Stimulated activated CD4-positive, alpha-beta T cell treated with anti-CD3 and anti-CD28 coated beads, TNF-alpha, amount 100 ng/mL, for 24 hours (primary cell): ENCODE measurements around the gene SLC8A1.

Experiments used
- DNase-seq, 3 experiments: peaks; one replicate each; pipeline ENCODE4 v3.0.0-alpha.2; 2020; ENCODE audit warnings: low read depth in 3 of 3

The SLC8A1 gene

DNA sequence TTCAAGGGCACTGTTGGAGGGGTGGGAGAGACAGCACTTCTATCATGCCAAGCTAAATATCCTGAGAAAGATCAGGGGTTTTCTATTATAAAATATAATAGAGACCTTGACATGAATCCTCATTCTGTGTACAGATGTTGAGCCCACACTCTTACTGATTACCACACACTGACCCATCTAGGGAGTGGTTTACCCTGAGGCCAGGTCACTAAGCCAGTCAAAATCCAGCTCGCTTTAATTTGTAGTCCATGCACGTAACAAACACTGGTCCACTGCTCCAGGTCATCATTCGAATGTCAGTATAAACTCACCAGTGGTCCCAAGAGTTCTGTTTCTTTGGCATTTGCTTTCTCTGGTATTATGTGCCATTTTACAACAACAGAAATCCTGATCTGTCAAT, 96.4 kb downstream of the SLC8A1 start:
- no peak for DNase-seq

DNA sequence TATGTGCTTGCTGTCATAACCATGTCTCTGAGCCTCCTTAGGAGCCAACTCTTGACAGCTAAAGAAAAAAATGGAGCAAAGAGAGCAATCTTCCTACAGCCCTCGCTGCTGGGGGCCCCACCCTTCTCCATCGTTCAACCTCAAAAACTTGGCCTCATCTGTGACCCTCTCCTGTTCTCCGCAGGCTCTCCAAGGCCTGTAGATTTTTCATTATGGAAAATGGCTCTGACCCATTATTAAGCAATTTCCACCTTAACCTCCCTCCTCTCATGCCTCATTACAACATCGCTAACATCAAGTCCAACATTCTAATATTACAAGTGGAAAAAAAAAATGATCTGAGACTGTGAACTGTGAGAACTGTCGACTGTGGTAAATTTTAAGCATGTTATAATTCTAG, 98.7 kb downstream of the SLC8A1 start:
- no peak for DNase-seq

DNA sequence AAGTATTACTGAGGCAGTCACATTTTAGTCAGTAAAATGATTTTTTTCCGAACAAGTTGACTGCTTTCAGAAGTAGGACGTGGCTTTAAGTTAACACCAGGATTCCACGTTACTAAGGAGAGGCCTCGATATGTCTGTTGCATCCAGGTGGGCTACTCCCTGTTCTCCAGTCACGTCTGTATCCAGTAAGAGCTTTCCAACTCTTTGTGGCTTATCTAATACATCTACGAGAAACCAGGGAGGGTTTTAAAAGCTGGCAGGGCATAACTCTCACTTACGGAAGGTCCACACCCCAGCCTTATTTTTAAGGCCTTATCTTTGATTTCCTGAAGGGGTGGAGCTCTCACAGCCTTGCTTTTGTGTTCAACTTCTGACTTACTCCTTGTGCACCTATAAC, 99.2 kb downstream of the SLC8A1 start:
- no peak for DNase-seq

DNA sequence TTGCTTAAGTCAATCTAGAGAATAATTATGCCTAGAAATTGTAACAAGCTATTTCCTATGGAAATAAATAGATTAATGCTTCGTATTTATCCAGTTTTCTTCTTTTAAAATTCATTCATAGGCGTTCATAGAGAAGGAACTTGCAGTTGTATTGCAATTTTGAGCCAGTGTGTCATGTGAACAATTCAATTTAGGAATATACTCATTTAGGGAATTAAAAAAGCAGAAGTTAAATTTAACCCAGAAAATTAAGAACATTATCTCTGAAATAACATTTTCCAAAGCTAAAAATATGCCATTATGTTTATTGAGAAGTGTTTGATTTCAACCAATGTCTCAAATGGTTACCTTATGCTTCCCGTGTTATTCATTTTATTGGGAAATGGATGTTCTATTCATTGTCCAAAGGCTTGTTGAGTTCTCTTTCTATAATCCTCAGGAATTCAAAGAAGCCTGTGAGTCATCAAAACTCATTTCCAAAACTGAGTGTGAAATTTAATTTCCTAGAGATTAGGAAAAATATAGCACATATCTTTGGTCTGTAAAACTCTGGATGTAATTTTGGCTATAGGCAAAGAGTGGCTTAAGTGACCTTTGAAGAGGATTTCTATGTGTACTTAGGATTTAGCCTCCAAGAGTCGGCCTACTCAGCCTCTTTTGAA, 99.7 kb downstream of the SLC8A1 start:
- DNase-seq: no peak

DNA sequence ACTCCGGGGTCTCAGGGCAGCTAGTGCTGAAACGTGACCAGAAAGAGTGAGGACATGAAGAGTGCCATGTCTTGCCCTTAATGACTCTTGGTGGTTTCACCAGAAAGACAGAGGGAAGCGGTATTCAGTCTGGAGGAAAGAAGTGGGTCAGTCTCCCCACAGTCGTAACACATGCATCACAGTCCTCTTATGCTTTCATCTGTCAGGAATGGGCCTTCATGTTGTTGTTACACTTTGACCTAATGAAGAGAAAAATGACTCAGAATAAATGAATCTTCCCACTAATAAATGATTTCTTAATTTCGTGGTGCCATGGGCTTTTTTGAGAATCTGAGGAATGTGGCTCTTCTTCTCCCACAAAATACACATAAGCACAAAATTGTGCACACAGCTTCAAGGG, 103.2 kb downstream of the SLC8A1 start:
- DNase-seq: no peak

DNA sequence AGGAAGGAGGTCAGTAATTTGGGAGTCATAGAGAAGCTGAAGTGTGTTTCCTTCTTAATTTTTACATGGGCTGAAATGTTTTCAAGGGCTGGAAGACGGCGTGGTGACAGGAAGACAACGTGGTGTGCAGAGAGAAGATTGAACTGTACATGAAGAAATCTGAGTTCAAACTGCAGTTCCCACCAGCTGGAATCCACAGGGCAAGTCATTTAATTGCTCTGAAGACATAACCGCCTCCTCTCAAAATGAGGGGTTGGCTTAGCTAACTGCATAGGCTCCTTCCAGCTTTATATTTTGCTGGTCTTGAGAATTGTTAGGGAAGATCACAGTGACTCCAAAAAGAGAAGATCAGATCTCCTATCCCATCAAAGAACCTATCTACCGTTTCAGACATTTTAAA, 103.9 kb downstream of the SLC8A1 start:
- DNase-seq: no peak

DNA sequence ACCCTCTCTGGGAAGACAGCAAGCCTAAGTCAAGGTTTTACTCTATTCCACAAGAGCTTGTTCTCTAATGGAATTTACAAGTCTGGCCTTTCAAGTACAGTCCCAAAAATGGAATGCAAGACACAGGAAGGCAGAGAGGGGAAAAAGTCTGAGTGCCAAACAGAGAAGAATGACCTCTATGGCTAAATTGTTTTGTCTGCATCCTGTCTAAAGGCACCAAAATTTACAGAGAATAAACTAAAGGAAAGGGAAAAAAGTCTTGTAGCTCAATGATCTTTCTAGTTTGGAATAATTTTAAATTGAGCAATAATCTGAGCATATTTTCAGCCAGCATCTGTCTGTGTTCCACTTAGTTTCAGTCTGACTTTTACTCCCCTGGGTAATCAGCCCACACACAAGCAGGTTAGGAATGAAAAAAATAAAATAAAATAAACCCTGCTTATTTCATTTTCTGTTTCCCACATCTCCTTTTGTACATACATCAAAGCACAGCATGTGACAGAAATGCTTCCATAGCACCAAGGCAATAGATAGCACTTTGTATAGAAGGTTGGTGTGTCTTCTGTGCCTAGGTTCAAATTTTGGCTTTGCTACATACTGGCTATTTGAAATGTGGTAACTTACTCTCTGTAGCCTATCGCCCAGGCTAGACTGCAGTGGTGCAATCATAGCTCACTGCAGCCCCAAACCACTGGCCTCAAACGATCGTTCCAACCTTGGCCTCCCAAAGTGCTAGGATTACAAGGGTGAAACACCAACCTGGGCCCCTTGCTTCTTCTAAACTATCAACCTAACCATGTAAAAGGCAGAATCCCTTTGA, 105.1 kb downstream of the SLC8A1 start:
- DNase-seq: no peak

DNA sequence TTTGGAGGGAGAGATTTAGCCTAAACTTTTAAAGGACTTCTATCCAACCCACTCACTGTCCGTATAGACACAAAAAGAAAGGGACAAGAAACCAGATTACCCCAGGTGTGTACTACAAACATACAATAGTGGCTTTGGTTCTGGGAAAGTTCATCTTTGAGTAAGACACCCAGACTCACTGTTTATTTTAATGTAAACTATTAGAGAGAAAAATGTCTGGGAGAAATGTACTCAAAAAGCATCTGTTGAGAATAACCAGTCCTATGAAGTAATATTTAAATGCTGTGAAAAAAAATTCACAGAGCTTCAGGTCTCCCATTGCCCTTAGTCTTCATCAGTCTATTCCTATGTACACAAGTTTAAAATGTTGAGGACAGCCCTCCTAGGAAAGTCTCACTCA, 107.5 kb downstream of the SLC8A1 start:
- no peak for DNase-seq

DNA sequence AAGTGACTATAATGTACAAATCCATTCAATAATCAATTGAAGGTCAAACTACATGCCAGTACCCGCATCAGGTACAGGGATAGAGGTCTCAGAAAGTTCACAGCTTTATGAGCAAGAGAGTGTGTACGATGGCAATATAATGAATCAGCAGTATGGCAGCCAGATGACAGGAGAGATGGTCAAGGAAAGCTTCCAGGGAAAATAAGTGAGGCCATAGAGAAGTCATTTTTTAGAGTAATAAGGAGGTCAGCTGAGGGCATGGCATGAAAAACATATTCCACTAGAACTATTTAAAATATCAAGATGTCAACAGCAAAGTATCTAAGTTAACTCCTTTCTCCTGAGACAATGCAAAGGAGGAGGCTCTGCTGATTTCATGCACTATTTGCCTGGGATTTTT, 108.0 kb downstream of the SLC8A1 start:
- DNase-seq: no peak

DNA sequence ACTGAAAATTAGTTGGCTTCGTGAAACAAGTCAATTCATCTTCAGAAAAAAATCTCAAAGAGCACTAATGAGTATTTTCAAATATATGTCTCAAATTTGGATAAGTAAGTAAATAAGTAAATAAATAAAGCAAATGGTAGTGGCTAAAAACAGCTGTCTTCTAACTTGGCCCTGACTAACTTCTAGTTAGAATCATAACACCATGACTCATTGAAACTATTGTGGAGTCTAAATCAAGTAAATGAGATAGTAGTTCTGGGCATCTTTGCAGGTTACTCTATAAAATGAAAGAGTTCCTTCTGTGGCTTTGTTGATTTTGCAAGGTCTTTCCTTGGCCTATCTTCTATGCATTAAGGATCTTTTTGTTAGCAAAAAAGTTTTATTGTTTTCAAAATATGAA, 110.7 kb downstream of the SLC8A1 start:
- no peak for DNase-seq

DNA sequence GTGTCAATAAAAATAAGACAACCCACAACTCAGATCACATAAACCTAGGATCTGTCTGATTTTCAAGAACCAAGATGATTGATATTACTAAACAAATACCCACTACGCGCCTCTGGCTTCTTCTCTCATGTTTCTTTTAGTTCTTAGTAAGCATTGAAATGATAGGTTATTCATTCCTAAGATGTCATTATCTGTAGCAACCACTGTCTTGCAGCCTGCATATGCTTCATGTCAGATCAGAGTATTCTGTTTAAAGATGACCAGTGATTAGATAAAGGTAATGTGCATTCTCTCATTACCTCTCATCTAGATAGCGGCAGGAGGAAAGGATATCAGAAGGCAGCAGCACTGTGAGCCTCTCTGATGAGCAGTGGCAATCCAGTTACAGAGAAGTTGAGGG, 112.9 kb downstream of the SLC8A1 start:
- no peak for DNase-seq

DNA sequence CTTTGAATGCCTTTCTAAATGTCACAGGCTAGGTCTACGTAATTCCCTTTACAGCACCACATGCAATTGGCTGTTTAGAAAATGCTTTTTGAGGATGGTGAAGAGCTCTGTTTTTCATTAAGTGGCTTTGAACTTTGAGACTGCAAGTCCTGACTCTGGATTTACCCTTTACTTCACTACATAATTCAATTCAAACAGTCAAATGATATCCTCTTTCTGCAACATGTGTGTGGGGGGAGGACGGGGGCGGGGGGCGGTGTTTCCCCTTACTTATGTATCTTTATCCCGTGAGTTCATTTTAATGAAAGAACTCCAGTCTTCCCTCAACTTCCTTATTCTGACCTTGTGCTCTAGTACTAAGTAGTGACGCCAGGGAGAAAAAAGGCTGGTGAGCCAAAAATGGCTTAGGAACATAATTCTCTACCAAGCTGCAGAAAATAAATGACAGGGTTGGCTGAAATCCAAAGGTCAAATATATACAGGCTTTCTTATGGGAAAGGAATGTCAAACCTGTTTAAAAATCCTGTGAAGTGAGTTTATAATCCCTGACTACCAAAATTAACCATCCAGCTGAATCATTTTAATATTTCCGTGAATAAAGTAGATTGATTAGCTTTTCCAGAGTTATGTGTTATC, 119.6 kb downstream of the SLC8A1 start:
- no peak for DNase-seq

DNA sequence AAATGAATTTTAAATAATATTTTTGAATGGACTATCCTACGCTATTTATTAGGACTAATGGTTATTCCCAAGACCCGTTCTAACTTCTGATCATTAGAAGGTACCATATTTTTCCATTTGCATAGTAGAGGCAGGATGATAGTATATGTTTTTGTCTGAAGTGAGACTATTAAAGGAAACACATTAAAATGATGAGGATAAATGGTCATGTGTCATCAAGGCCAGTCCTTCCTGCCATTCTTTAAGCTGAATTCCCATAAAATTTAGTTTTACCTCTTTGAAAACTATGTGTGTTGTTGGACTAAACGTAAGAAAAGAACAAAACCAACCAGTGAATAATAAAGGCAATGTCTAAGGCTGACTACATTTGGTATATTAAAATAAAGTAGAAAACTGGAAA, 121.8 kb downstream of the SLC8A1 start:
- no peak for DNase-seq

DNA sequence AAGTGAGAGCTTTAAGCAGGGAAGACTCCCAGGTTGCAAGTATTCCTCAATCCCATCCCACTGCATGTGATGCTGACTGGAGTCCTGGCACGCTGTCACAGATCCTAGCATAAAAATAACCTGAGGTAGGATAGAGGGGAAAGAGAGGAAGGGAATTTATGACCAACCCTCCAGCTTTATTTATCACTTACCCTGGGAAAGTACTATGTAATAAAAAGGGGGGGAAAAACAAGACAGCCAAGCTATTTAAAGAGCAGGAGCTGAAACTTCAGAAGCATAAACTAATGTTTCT, 122.2 kb downstream of the SLC8A1 start:
- no peak for DNase-seq

DNA sequence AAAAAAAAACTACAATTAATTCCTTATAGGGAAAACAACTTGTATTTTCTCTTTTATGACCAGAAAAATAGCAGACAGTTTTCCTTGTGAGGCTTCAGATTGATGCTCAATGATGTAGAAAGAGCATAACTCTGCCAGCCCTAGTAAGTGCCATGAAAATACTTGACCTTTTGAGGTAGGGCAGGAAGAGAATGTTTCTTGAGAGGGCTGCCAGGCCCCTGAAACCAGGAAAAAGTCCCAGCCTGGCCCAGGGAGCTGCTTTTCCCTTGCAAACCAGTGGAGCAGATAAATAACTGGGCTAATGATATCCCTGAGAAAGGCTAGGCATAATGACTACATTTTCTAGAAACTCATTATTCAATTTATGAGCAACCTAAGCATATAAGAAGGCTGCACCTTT, 126.8 kb downstream of the SLC8A1 start:
- no peak for DNase-seq

DNA sequence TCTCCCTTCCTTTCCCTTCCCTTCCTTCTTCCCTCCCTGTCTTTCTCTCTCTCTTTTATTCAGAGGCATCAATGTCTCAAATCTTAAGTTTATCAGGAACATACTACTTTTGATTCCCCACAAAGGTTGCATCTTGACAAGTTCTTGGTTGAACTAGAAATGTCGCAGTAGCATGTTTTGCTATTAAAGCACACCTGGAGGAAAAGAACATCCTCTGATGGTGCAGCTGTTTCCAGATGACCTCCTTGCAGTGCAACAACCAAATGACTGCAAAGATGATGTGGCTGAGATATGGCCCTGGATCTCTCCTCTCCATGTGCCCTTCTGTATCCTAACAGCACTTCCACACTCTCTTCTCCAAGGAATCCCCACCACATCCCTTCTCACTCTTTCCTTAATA, 127.2 kb downstream of the SLC8A1 start:
- DNase-seq: no peak

DNA sequence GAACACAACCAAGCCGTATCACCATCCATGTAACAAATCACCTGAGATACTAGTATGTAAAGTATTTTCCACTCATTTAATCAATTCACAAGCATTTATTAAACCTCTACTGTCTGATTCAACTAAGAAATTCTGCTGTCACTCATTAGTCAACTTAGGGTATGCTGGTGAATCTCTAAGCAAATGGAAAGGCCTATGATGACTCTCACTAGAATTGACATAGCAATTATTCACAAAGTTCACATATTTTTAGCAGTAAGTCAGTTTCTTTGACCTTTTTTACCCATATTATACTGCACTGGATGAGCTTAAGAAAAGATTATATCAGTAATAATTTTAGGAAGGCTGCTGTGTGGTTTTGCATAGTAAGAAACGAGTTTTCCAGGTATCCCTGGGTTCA, 130.1 kb downstream of the SLC8A1 start:
- no peak for DNase-seq

DNA sequence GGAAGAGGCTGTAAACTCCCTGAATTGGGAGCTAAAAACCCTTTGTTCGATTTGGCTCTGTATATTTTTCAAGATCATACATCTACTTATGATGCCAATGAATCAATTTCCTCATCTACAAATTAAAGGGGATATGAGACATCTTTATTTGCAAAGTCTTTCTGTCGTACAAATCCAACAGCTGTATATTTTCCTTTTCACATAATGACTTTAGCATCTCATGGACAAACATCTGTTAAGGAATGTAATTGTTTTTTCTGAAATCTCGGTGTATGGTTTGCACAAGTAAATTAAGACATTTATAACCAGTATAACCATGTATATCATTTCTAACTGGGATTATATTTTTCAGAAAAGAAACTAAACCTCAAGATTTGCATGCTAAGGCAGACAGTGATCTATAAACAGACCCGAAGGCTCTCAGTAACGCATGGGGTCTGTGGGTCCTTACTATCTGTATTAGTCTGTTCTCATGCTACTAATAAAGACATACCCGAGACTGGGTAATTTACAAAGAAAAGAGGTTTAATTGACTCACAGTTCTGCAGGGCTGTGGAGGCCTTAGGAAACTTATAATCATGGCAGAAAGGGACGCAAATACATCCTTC, 130.8 kb downstream of the SLC8A1 start:
- DNase-seq: no peak

DNA sequence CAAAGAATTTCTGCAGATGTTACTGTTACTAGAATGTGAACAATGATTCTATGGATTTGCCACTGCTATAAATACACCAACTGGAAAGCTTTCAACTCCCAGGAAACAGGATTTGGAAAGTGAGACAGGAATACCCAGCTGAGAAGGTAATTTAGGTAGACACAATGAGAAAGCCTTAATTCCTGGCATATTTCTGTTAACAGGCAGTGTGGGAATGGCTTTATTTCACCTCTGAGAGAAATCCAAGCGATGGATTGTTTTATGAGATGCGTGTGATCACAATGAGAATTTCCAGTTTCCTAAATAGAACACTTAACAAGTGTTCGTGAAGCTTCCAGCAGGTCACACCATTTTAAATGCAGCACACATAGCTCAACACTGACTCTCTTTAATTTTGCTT, 133.0 kb downstream of the SLC8A1 start:
- DNase-seq: no peak

DNA sequence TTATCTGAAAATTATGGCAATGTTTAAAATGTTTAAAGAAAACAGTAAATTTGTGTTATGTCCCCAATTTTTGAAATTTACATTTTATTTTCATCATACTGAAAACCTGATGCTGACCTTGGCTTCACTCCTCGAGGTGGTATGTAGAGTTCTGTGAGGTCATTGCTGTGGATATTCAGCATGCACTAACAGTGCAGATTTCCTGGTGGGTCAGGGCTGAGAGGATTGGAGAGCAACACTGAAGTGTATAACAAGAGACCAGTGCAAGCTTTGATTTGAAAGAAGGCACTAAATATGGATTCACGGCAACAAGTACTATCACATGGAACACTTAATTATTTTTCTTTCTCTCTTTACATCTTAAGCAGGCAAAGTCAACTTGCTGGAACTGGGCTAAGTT, 134.1 kb downstream of the SLC8A1 start:
- no peak for DNase-seq

DNA sequence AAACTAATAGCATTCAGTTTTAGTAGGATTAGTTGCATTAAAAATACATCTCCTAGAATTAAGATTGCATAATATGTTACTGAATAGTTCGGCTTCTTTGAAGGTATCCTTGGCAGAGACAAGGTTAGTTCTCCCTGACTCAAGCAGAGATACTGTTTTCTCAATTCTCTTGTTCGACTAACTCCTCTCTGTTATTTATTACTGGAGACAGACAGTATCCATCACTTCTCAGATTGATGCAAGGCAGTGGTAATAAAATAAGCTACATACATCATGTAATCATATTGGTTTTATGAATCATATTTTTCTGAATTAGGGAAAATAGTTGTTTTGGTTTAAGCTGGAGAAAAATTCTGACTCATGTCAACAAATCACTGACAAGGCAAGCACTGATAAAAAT, 134.8 kb downstream of the SLC8A1 start:
- DNase-seq: no peak

DNA sequence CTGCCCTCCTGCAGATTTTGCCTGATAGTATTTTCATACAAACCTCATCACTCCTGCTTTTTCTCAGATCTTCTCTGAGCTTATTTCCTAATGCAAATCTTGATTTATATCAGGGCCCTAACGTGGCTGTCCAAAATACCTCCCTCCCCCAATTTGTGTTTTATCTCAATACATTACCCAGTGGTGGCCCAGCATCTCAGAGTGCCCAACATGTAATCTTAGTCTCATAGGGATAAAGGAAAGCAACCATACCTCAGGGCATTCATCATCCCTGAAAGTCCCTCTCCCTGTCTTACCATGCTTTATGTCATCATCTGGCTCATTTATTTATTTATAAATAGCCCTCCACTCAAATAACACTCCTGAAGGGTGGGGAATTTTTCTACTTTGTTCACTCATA, 135.3 kb downstream of the SLC8A1 start:
- no peak for DNase-seq

DNA sequence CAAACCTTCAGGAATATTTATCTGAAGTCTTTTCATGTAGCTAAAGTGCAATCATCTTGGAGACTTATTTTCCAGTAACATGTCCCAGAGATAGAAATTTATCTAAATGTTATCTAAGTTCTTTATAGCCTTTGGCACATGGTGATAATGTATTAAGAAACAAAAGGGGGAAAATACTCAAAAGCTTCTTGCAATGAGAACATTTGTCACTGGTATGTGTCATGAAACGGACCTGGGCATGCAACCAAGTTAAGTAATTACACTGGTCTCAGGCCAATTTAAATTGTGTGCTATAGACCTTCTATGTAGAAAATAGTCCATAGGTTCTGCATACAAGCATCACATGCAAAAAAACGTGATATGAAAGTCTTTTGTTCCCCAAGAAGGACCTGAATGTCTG, 136.2 kb downstream of the SLC8A1 start:
- no peak for DNase-seq
